Lower leg skin (tissue), 3 donors: ENCODE results near the gene RASA2.

Source experiments
- POLR2A ChIP-seq, 2 donors: fragments of 450-650 bp; IDR thresholded peaks; one replicate each; pipeline ENCODE4 v1.6.1; 2016 to 2017; ENCODE audit warnings: antibody characterized with exemption in 2 of 2, mild to moderate bottlenecking in 1 of 2, moderate library complexity in 1 of 2
- TF ChIP-seq, protein P1 (sequence below), 3 donors: fragments of 450-650 bp; IDR thresholded peaks; one replicate each; pipeline ENCODE4 v1.5.1; 2016; ENCODE audit warnings: antibody characterized with exemption in 3 of 3, mild to moderate bottlenecking in 3 of 3, moderate library complexity in 2 of 3

DNA sequence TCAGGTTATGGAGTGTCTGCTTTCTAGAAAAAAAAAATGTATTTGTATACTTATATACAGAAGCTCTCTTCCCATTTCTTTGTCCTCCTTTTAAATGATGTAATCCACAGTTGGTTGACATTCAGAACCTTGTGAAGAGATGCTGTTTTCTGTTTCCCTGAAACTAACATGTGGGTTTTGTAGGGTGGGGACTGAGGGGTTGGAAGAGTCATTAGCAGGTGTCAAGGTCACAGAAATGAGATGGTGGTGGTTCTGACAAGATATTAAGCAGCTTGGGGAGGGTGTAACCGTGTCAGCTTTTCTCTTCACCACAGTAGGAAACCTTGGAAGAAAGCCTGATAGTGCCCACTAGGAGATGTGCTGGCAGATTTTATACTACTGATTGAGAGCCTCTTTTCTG is 2.4 kb downstream of the RASA2 start:
- TF ChIP-seq, protein P1, sequence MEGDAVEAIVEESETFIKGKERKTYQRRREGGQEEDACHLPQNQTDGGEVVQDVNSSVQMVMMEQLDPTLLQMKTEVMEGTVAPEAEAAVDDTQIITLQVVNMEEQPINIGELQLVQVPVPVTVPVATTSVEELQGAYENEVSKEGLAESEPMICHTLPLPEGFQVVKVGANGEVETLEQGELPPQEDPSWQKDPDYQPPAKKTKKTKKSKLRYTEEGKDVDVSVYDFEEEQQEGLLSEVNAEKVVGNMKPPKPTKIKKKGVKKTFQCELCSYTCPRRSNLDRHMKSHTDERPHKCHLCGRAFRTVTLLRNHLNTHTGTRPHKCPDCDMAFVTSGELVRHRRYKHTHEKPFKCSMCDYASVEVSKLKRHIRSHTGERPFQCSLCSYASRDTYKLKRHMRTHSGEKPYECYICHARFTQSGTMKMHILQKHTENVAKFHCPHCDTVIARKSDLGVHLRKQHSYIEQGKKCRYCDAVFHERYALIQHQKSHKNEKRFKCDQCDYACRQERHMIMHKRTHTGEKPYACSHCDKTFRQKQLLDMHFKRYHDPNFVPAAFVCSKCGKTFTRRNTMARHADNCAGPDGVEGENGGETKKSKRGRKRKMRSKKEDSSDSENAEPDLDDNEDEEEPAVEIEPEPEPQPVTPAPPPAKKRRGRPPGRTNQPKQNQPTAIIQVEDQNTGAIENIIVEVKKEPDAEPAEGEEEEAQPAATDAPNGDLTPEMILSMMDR (IDR thresholded peaks at IDR 0.05), result no peak
- no peak for TF ChIP-seq POLR2A (IDR thresholded peaks at IDR 0.05)
